Effector memory CD8-positive, alpha-beta T cell (primary cell): ENCODE measurements around the gene KDM8.

Experiments used
- ATAC-seq: fragments of 150-1000 bp; cut with Tn5 transposase; replicated peaks from 2 replicates; pipeline ENCODE4 v1.10.0; 2021; ENCODE audit warnings: mild to moderate bottlenecking, moderate library complexity
- DNase-seq, 3 experiments: peaks; one replicate each; pipeline ENCODE4 v3.0.0; 2021
- H3K27ac Mint-ChIP-seq, 2 donors: one replicate each; pipeline ENCODE4 v1.8.0; 2022; ENCODE audit warnings: mild to moderate bottlenecking in 2 of 2, mixed read lengths in 2 of 2, moderate library complexity in 2 of 2
- H3K27me3 Mint-ChIP-seq, 2 donors: one replicate each; pipeline ENCODE4 v1.8.0; 2022; ENCODE audit warnings: mixed read lengths in 2 of 2
- H3K36me3 Mint-ChIP-seq: one replicate; pipeline ENCODE4 v1.8.0; 2022; ENCODE audit warnings: mild to moderate bottlenecking, moderate library complexity, mixed read lengths; ENCODE audit not compliant: insufficient read depth
- H3K4me1 Mint-ChIP-seq, 2 donors: one replicate each; pipeline ENCODE4 v1.8.0; 2022; ENCODE audit warnings: low read depth in 2 of 2, mixed read lengths in 2 of 2
- H3K4me3 Mint-ChIP-seq, 2 donors: one replicate each; pipeline ENCODE4 v1.8.0; 2022; ENCODE audit warnings: mild to moderate bottlenecking in 2 of 2, mixed read lengths in 2 of 2, moderate library complexity in 2 of 2
- H3K9me3 Mint-ChIP-seq, 2 donors: one replicate each; pipeline ENCODE4 v1.8.0; 2022; ENCODE audit warnings: mixed read lengths in 2 of 2

The KDM8 gene

DNA sequence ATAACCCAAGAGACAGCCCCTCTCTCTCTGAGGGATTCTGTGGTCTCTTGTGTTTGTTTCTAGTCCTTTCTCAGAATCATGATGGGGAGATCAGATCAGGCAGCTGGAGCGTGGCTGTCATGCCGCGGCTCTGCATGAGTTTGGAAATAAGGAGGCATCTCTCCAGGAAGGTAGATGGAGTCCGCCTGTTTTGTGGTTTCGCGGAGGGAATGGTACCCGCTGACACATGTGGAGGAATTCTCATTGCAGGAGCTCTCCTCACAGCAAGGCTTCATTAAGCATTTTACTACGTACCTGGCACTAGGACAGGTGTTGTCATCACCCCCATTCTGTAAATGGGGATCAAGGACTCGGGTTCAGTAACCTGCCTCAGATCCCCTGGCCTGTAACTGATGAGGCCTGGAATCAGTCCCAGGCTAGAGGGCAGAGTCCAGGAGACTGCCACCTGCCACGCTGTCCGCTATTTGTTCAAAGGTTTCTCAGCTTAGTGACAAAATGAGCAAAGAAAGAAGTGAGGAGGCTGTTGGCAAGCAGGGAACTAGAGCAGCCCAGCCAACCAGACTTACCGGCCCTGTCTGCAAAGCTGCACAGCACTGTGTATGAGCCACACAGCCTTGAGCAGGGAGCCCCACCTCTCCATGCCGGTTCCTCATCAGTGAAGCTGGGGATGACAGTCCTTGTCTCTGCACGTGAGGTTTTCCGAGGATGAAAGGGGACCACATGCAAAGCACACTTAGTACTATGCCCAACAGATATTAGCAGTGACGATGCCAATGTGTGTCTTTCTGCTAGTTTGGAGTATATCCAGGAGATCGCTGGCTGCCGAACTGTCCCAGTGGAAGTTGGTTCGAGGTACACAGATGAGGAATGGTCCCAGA is 11.0 kb downstream of the KDM8 start:
- Mint-ChIP-seq H3K4me1 (peaks cover 2 to 4% of the 10 kb centered on the region in 2 donors), H3K27ac (peak overlapping the region in 1 of 2 donors; percentile 38), H3K27me3 (no peaks in the 10 kb centered on the region), H3K9me3 (no peaks in the 10 kb centered on the region), H3K36me3 (peaks cover 13% of the 10 kb centered on the region), H3K4me3 (no peak overlapping the region)
- no peak for ATAC-seq
- no peak for DNase-seq

DNA sequence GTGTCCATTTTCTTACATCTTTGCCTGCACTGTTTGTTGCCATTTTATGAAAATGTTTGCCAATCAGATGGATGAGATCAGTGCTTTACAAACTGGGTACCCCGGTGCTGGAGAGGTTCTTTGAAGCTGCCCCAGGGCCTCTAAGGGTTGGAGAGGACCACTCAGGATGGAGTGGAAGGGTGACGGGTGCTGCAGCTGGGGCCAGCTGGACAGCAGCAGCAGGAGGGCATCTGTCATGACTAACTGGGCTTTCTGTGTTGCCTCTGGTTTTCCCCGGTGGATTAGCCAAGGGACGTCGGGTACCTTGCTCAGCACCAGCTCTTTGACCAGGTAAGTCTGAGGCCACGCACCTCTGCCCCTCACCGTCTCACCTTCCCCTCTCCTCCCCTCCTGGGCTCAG is 12.3 kb downstream of the KDM8 start:
- H3K36me3 Mint-ChIP-seq, result peaks cover 12% of the 10 kb centered on the region
- H3K27ac Mint-ChIP-seq, result peak overlapping the region; percentile 28 to 49
- H3K4me3 Mint-ChIP-seq, result no peak overlapping the region

DNA sequence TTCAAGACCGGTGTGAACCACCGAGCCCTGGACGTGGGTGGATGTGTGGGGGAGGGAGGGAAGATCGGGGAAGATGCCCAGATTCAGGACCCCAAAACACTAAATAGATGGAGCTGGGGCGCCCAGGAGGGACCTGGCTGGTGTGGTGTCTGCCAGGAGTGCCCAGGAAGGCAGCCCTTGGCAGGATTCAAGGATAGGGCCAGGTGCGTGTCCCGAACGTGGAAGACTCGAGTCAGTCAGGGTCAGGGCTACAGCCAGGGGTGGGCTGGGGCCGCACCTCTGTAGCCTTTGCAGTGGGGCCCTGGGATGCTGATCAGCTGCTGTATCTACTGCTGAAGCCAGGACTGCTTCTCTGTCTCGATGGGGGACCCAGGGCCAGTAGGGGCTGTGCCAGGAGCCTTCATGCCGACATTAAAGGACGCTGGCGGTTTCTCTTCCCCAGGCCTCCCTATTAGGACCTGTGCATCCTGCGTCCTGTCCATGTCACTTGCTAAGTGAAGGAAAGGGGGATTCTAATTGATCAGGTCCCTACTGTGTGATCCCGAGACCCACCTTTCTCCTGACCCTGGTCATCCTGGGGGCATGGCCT is 13.1 kb downstream of the KDM8 start:
- H3K27me3 Mint-ChIP-seq, result no peaks in the 10 kb centered on the region
- H3K4me3 Mint-ChIP-seq, result no peak overlapping the region
- peak overlapping the region; percentile 28 to 49 for H3K27ac Mint-ChIP-seq
- H3K9me3 Mint-ChIP-seq, result no peaks in the 10 kb centered on the region
- peaks cover 7% of the 10 kb centered on the region for H3K36me3 Mint-ChIP-seq
- peaks cover 2 to 4% of the 10 kb centered on the region in 2 donors for H3K4me1 Mint-ChIP-seq
- DNase-seq (no peak), ATAC-seq (no peak)

More for the DNA sequence above, 12.3 kb downstream of the KDM8 start:
- no peaks in the 10 kb centered on the region for H3K9me3 Mint-ChIP-seq
- ATAC-seq (no peak), DNase-seq (no peak)
- H3K27me3 Mint-ChIP-seq, result no peaks in the 10 kb centered on the region
- H3K4me1 Mint-ChIP-seq, result peaks cover 2 to 4% of the 10 kb centered on the region in 2 donors

DNA sequence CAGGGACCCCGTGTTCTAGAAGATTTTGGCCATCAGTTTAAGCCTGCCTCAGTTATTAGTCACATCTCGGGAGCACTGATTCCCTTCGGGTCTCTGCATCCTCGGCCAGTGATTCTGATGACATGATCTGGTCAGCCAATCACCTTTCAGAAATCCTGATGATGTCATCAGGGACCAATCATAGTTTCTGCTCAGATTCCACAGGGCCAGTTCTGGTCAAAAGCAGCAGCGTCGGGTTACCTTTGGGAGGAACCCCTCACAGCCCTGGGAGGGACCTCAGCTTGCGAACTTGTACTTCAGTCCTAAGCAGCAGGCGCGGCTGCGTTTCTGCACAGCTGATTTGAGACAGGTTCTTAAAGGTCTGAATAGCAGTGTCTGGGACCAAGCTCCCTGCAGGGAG is 13.9 kb downstream of the KDM8 start:
- Mint-ChIP-seq H3K36me3 (peaks cover 7% of the 10 kb centered on the region), H3K4me1 (peaks cover 2 to 4% of the 10 kb centered on the region in 2 donors), H3K27me3 (no peaks in the 10 kb centered on the region), H3K9me3 (no peaks in the 10 kb centered on the region), H3K27ac (peak overlapping the region in 1 of 2 donors; percentile 5), H3K4me3 (no peak overlapping the region)
- no peak for DNase-seq
- no peak for ATAC-seq

DNA sequence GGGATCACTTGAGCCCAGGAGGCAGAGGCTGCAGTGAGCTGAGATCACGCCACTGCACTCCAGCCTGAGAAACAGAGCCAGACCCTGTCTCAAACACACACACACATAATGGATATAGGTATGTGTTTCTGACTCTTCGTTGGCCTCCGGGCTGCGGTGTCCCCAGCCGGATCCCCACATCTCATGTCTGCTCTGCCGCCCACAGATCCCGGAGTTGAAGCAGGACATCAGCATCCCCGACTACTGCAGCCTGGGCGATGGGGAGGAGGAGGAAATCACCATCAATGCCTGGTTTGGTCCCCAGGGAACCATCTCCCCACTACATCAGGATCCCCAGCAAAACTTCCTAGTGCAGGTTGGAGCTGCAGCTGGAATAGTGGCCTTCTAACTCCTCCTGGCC is 15.4 kb downstream of the KDM8 start:
- Mint-ChIP-seq H3K27ac (no peak overlapping the region), H3K4me1 (peaks cover 0 to 2% of the 10 kb centered on the region in 2 donors), H3K36me3 (peaks cover 7% of the 10 kb centered on the region), H3K9me3 (no peaks in the 10 kb centered on the region), H3K4me3 (no peak overlapping the region), H3K27me3 (no peaks in the 10 kb centered on the region)
- ATAC-seq (no peak), DNase-seq (no peak)

DNA sequence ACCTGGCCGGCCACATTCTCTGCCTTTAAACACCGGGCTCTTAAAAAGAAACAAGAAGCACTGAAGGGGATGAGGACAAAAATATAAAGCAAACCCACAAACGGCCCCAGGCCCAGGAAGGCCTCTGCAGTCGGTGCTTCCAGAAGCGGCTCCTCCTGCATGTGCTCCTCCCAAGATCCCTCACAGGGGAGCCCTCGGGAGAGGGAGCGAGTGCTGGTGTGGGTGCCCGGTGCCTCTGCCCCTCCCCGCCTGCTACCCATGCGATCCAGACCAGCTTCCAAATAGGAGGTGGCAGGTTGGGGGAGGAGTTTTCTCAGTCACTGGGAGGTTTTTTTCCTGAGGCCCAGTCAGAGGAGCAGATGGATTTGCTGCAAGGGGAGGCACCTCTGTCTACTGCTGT is 15.8 kb downstream of the KDM8 start:
- no peak for DNase-seq
- peaks cover 8% of the 10 kb centered on the region for H3K36me3 Mint-ChIP-seq
- no peak overlapping the region for H3K4me3 Mint-ChIP-seq
- no peak for ATAC-seq
- no peaks in the 10 kb centered on the region for H3K27me3 Mint-ChIP-seq
- H3K4me1 Mint-ChIP-seq, result peaks cover 0 to 2% of the 10 kb centered on the region in 2 donors
- H3K9me3 Mint-ChIP-seq, result no peaks in the 10 kb centered on the region
- H3K27ac Mint-ChIP-seq, result no peak overlapping the region

DNA sequence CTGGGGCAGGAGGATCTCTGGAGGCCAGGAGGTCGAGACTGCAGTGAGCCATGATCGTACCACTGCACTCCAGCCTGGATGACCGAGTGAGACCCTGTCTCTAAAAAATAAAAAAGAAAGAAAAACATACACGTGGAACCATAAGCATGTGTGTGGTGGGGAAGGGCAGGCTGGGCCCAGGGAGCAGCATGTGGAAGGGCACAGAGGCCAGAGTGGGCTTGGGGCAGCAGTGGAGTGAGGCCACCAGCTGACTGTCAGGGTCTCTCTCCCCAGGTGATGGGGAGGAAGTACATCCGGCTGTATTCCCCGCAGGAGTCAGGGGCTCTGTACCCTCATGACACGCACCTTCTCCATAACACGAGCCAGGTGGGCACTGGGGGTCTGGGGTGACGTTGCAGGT is 16.8 kb downstream of the KDM8 start:
- ATAC-seq (no peak), DNase-seq (no peak)
- Mint-ChIP-seq H3K27ac (peak overlapping the region in 1 of 2 donors; percentile 77), H3K4me1 (peaks cover 0 to 3% of the 10 kb centered on the region in 2 donors), H3K9me3 (no peaks in the 10 kb centered on the region), H3K4me3 (no peak overlapping the region), H3K36me3 (peaks cover 13% of the 10 kb centered on the region), H3K27me3 (no peaks in the 10 kb centered on the region)

DNA sequence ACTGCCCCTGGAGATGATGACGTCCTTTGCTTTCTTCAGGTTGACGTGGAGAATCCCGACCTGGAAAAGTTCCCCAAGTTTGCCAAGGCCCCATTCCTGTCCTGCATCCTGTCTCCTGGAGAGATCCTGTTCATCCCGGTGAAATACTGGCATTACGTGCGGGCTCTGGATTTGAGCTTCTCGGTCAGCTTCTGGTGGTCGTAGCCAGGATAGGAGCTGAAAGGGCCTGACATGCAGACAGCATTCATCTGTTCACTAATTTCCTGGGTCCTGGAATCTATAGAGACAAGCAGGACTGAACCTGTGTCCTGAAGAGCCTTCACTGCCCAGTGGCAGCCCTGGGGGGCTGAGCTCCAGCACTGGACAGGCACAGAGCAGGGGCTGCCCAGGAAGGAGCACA is 17.2 kb downstream of the KDM8 start:
- H3K27ac Mint-ChIP-seq, result peak overlapping the region in 1 of 2 donors; percentile 77
- H3K9me3 Mint-ChIP-seq, result no peaks in the 10 kb centered on the region
- H3K27me3 Mint-ChIP-seq, result no peaks in the 10 kb centered on the region
- H3K4me3 Mint-ChIP-seq, result no peak overlapping the region
- peaks cover 13% of the 10 kb centered on the region for H3K36me3 Mint-ChIP-seq
- ATAC-seq, result no peak
- H3K4me1 Mint-ChIP-seq, result peaks cover under 1 to 4% of the 10 kb centered on the region in 2 donors
- DNase-seq, result no peak

DNA sequence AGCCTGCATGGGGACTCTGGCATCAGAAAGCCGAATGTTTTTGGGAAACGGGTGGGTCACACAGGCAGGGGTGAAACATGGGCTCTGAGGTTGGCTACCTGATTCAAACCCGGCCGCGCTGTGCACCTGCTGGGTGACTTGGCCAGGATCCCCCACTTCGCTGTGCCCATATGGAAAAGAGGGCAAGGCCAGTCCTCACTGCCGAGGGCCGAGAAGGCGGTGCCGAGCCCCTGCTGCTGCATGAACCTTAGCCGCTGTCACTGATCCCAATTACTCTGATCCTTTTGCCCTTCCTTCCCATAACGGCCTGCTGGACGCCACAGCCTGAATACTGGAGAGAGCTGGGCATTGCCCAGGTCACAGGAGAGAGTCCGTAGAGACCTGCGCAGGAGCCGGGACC is 17.7 kb downstream of the KDM8 start:
- no peak overlapping the region for H3K4me3 Mint-ChIP-seq
- no peaks in the 10 kb centered on the region for H3K9me3 Mint-ChIP-seq
- no peaks in the 10 kb centered on the region for H3K27me3 Mint-ChIP-seq
- DNase-seq, result no peak
- peaks cover 5 to 7% of the 10 kb centered on the region in 2 donors for H3K4me1 Mint-ChIP-seq
- no peak overlapping the region for H3K27ac Mint-ChIP-seq
- peaks cover 12% of the 10 kb centered on the region for H3K36me3 Mint-ChIP-seq
- no peak for ATAC-seq

DNA sequence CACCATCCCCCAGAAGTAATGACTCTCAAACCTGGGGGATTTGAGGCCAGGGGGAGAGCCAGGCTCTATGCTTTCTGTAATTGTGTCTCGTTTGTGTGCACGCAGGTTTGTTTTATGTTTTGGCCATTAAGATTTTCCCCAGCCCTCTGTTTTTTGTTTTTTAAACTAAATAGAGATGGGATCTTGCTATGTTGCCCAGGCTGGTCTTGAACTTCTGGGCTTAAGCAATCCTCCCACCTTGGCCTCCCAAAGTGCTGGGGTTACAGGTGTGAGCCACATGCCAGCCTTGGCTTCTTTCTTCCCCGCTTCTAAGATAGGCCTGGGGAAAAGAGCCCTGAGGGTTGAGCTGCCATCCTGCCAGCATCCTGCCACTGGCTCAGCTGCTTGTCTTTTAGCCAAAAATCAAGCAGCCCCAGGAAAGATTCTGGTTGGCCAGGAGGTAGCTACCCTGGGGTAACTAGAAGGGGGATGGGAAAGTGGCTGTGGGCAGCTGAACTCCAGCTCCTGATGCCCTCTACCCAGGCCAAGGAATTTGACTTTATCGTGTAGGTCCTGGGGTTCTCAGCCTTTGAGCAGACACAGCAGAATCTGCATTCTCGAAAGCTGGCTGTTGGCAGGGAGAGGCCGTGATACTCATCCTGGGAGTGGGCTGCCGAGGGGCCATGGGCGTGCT is 18.4 kb downstream of the KDM8 start:
- Mint-ChIP-seq H3K36me3 (peaks cover 10% of the 10 kb centered on the region), H3K27me3 (no peaks in the 10 kb centered on the region), H3K4me1 (peaks cover 8 to 12% of the 10 kb centered on the region in 2 donors), H3K9me3 (no peaks in the 10 kb centered on the region), H3K27ac (peak overlapping the region in 1 of 2 donors; percentile 20), H3K4me3 (no peak overlapping the region)
- DNase-seq, result no peak
- ATAC-seq, result no peak

DNA sequence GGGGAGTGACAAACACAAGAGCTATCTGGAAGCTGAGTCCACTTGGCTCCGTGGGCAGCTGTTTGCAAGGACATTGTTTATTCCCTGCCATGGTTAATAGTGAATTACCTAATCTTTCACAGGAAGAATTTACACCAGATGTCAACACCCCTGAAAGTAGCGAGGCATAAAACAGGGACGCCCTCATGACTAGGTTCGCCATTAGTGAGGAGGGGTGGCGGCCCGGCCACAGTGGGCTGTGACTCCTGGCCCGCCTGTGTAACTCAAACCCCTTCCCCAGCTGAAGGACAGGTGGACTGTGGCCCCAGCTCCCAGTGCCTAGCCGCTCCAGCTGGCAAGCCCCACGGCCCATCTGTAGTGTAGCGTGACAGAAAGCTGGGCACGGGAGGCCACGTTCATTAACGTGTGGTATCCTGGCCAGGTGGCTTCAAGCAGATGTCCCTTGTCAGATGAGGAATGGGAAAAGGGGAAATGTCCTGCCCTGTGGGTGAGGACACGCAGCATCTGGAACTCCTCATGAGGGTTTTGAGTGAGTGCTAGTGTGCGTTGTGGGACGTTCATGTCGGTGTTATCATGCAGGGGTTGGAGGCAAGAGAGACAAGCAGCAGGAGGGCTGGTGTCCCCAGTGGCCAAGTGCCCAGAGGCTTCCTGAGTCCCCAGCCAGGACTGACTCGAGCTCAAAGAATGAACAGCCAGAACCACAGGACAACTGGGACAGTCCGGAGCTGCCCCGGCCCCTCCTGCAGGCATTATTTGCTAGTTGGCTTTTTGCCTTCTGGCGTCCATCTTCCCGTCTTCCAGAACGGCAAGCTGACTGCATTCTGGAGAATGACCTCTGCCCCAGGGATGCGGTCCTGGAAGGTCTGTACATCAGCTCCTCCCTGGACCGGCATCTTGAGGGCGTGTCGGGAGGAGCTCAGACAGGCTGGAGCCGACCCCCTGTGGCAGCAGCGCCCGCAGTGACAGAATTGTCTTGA is 19.2 kb downstream of the KDM8 start:
- ATAC-seq (no peak), DNase-seq (no peak)
- H3K4me1 Mint-ChIP-seq, result peaks cover 8 to 14% of the 10 kb centered on the region in 2 donors
- H3K9me3 Mint-ChIP-seq, result no peaks in the 10 kb centered on the region
- H3K36me3 Mint-ChIP-seq, result peaks cover 10% of the 10 kb centered on the region
- H3K27me3 Mint-ChIP-seq, result no peaks in the 10 kb centered on the region
- H3K4me3 Mint-ChIP-seq, result no peak overlapping the region
- peak overlapping the region in 1 of 2 donors; percentile 20 for H3K27ac Mint-ChIP-seq

DNA sequence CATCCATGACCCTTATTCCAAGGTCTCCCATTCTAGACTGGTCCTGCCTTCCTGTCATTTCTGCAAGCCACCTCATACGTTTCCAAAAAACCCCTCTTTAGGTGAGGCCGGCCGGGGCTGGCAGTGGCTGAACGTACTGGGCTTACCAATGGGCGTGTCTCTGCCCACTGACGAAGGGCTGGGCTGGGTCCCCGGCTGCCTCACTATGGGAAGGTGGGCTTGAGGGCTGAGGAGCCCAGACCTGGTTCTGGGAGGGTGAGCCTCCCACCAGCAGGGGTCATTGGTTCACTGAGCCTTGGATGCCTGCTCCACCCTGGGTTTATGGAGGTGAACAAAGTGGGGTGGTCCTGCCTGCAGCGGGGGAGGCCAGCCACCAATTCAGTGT is 19.9 kb downstream of the KDM8 start:
- peaks cover 10% of the 10 kb centered on the region for H3K36me3 Mint-ChIP-seq
- H3K4me1 Mint-ChIP-seq, result peaks cover 8 to 15% of the 10 kb centered on the region in 2 donors
- H3K4me3 Mint-ChIP-seq, result no peak overlapping the region
- no peaks in the 10 kb centered on the region for H3K27me3 Mint-ChIP-seq
- no peak overlapping the region for H3K27ac Mint-ChIP-seq
- no peak for DNase-seq
- no peaks in the 10 kb centered on the region for H3K9me3 Mint-ChIP-seq
- no peak for ATAC-seq

DNA sequence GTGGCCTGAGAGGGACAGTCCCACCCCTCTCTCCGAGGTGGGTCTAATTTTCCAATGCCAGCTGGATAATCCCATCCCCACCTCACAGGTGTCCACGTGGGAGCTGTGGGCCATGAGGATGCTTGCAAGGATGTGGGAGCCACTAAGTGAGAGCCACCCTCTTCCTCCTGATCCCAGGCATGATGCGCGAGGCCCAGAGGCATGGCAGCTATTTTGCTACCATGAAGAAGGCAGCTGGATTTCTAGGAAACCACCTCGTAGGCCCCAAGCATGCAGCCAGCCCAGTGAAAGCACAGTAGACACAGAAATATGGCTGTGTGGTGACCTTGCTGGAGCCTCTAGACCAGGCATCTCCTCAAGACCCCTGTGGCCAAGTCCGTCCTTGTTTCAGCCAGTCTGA is 20.4 kb downstream of the KDM8 start:
- H3K36me3 Mint-ChIP-seq, result peaks cover 10% of the 10 kb centered on the region
- no peak overlapping the region for H3K4me3 Mint-ChIP-seq
- peaks cover 8 to 15% of the 10 kb centered on the region in 2 donors for H3K4me1 Mint-ChIP-seq
- ATAC-seq (no peak), DNase-seq (no peak)
- H3K27ac Mint-ChIP-seq, result peak overlapping the region in 1 of 2 donors; percentile 64
- no peaks in the 10 kb centered on the region for H3K27me3 Mint-ChIP-seq
- H3K9me3 Mint-ChIP-seq, result no peaks in the 10 kb centered on the region
